DND-41 (cell line): ENCODE data around the gene RPL35.

Experiments
- EZH2 ChIP-seq: IDR thresholded peaks from 3 replicates; pipeline ENCODE4 v1.6.1; 2012; ENCODE audit warnings: borderline replicate concordance, low read depth, mild to moderate bottlenecking, moderate library complexity, low read length, inconsistent platforms; ENCODE audit not compliant: severe bottlenecking
- TF ChIP-seq, protein P1 (sequence below): IDR thresholded peaks from 2 replicates; pipeline ENCODE4 v1.5.1; 2012; ENCODE audit warnings: borderline replicate concordance, low read length, moderate library complexity, mild to moderate bottlenecking; ENCODE audit not compliant: poor library complexity, severe bottlenecking; ENCODE audit errors: extremely low read depth

DNA sequence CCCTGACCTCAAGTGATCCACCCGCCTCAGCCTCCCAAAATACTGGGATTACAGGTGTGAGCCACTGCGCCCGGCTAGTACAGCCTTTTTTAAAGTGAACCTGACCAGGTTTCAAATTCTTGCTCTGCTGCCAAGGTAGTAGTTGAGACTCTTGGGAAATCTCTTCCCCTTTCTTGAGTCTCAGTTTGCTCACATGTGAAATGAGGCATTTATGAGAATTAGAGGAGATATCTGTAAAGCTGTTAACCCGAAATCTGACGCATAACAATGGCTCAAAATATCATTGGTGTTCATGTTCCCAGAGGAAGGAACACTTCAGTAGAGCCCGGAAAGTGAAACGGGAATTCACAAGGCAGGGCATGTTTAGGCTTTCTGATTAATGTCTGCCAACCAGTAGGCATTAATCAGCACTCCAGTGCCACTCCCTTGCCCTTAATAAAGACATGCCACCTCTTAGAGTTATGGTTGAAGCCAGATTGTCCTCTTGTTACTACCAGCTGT lies 1.7 kb upstream of the RPL35 start:
- no peak for TF ChIP-seq EZH2
- TF ChIP-seq, protein P1, sequence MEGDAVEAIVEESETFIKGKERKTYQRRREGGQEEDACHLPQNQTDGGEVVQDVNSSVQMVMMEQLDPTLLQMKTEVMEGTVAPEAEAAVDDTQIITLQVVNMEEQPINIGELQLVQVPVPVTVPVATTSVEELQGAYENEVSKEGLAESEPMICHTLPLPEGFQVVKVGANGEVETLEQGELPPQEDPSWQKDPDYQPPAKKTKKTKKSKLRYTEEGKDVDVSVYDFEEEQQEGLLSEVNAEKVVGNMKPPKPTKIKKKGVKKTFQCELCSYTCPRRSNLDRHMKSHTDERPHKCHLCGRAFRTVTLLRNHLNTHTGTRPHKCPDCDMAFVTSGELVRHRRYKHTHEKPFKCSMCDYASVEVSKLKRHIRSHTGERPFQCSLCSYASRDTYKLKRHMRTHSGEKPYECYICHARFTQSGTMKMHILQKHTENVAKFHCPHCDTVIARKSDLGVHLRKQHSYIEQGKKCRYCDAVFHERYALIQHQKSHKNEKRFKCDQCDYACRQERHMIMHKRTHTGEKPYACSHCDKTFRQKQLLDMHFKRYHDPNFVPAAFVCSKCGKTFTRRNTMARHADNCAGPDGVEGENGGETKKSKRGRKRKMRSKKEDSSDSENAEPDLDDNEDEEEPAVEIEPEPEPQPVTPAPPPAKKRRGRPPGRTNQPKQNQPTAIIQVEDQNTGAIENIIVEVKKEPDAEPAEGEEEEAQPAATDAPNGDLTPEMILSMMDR: no peak
